Bronchial epithelial cell (primary cell): Measurements from ENCODE around the gene SLC9A5. TPM values are rescaled to one million over a fixed set of nuclear protein-coding genes. Genes with fewer than 3 reads are reported as not detected.

Source experiments
- DNase-seq: peaks from one replicate; pipeline ENCODE4 v3.0.0-alpha.2; 2010; ENCODE audit warnings: low read depth
- FAIRE-seq: peaks from 2 replicates; lab custom pipeline; 2011; peaks lifted over from hg19 to GRCh38; lab: Jason Lieb, UNC
- H3K27me3 ChIP-seq: 2 replicates; pipeline ENCODE4 v1.5.1; 2011; ENCODE audit warnings: low read length; ENCODE audit not compliant: control insufficient read depth, insufficient read depth
- H3K36me3 ChIP-seq: 2 replicates; pipeline ENCODE4 v1.5.1; 2011; ENCODE audit warnings: low read length; ENCODE audit not compliant: control insufficient read depth, insufficient read depth
- H3K4me3 ChIP-seq: 2 replicates; pipeline ENCODE4 v1.5.1; 2011; ENCODE audit warnings: mild to moderate bottlenecking, low read depth, low read length, control low read depth
- total RNA-seq: library from RNA; depleted of rRNA; stranded (reverse); fragments of >200 nt; gene quantifications from 2 replicates; pipeline ENCODE4 v1.2.1, GENCODE V29; 2014
- TF ChIP-seq, protein P1 (sequence below): IDR thresholded peaks from 2 replicates; pipeline ENCODE4 v1.5.1; 2011; ENCODE audit warnings: mild to moderate bottlenecking, moderate library complexity, low read length, control low read depth, inconsistent platforms; ENCODE audit not compliant: insufficient read depth, severe bottlenecking

SLC9A5 gene, protein sequence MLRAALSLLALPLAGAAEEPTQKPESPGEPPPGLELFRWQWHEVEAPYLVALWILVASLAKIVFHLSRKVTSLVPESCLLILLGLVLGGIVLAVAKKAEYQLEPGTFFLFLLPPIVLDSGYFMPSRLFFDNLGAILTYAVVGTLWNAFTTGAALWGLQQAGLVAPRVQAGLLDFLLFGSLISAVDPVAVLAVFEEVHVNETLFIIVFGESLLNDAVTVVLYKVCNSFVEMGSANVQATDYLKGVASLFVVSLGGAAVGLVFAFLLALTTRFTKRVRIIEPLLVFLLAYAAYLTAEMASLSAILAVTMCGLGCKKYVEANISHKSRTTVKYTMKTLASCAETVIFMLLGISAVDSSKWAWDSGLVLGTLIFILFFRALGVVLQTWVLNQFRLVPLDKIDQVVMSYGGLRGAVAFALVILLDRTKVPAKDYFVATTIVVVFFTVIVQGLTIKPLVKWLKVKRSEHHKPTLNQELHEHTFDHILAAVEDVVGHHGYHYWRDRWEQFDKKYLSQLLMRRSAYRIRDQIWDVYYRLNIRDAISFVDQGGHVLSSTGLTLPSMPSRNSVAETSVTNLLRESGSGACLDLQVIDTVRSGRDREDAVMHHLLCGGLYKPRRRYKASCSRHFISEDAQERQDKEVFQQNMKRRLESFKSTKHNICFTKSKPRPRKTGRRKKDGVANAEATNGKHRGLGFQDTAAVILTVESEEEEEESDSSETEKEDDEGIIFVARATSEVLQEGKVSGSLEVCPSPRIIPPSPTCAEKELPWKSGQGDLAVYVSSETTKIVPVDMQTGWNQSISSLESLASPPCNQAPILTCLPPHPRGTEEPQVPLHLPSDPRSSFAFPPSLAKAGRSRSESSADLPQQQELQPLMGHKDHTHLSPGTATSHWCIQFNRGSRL
- total RNA-seq: 0.26 TPM in 2 replicates

DNA sequence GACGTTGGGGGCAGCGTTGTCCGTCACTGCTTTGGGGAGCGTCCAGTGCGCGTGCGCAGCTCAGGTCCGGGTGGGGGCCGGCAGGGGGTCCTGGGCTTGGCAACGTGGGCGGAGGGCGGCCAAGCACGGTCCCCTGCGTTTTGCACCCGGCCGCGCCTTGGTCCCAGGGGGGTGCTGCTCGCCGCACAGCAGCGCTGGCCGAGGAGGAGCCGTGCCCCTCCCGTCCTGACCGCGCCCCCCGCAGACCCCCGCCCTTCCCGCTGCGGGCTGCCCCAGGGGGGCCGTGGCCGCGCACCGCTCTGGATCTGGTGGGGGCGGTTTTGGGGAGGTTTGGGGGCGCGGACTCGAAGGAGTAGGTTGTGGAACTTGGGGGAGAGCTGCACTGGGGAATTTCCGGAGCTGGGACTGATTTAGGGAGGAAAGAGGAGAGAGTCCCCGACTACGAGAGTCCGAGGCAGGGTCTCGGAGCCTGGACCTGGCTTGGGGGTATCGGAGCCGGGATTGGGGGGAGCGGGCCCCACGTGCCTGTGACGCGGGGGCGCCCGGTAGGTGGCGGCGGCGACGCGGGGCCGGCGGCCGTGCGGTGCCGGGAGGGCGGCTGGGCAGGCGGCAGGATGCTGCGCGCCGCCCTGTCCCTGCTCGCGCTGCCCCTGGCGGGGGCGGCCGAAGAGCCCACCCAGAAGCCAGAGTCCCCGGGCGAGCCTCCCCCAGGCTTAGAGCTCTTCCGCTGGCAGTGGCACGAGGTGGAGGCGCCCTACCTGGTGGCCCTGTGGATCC lies at the start of gene SLC9A5:
TSS of gene SLC9A5 (plus strand) at position 579 of the 777 bp plus-strand sequence. CDS start at position 615, 36 bp downstream.
- DNase-seq (no peak), FAIRE-seq (no peak)
- peak within 1 kb of the TSS; percentile 42 for H3K4me3 ChIP-seq
- no peaks in the 10 kb centered on the region for H3K36me3 ChIP-seq
- TF ChIP-seq, protein P1, sequence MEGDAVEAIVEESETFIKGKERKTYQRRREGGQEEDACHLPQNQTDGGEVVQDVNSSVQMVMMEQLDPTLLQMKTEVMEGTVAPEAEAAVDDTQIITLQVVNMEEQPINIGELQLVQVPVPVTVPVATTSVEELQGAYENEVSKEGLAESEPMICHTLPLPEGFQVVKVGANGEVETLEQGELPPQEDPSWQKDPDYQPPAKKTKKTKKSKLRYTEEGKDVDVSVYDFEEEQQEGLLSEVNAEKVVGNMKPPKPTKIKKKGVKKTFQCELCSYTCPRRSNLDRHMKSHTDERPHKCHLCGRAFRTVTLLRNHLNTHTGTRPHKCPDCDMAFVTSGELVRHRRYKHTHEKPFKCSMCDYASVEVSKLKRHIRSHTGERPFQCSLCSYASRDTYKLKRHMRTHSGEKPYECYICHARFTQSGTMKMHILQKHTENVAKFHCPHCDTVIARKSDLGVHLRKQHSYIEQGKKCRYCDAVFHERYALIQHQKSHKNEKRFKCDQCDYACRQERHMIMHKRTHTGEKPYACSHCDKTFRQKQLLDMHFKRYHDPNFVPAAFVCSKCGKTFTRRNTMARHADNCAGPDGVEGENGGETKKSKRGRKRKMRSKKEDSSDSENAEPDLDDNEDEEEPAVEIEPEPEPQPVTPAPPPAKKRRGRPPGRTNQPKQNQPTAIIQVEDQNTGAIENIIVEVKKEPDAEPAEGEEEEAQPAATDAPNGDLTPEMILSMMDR: peak; percentile 33
- H3K27me3 ChIP-seq: no peaks in the 10 kb centered on the region

DNA sequence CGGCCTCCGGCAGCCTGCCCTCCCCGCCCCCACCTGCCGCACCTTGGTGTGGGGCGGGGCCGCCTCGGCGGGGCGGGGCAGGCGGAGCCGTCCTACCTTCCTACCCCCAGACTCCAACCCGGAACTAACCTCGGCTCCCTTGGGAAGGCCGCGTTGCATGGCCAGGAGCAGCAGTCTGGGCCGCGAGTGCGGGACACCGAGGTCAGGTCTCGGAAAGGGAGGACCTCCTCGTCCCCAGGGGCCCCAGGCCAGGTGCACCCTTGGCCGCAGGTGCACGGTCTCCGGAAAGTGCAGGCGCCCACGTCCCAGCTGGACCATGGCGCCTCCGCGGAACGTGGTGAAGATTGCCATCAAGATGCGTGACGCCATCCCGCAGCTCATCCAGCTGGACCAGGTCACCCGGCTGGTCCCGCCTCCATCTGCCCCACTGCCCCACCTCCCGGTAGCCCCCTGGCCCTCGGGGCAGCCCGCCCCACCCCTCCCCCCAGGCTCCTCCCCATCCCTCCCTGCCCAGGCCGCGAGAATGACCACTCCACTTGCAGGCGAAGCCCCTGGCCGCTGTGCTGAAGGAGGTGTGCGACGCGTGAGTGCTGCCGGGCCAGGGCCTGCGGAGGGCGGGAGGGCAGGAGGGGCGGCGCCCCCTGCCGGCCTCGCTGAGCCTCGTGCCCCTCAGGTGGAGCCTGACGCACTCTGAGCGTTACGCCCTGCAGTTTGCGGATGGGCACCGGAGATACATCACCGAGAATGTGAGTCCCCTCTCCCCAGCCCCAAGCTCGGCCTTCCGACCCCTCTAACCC lies 49.6 kb upstream of the SLC9A5 start, which contains the start of gene ELMO3:
TSS of gene ELMO3 (plus strand) at position 121 of the 797 bp plus-strand sequence. CDS start at position 317, 196 bp downstream.
- H3K4me3 ChIP-seq: peak within 1 kb of the TSS; percentile 61
- peaks cover 56% of the 10 kb centered on the region for H3K36me3 ChIP-seq
- peak; percentile 66 for DNase-seq
- FAIRE-seq: no peak
- TF ChIP-seq, protein P1: peak; percentile 96
- H3K27me3 ChIP-seq: no peaks in the 10 kb centered on the region

DNA sequence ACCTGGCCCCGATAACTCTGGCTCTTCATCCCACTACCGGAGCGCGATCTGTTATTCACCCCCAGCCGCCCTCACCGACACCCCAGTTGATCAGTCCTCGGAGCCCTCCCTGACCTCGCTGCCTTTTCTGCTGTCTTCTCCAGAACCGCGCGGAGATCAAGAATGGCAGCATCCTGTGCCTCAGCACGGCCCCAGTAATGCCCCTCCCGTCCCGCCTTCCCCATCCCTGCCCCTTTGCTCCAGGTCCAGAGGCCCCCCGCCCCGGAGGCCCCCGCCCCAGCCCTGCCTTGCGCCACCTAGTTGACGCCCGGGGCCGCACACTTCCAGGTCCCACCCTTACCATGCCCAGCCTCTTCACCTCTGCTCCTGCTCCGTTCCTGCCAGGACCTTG lies 49.0 kb upstream of the SLC9A5 start:
- H3K27me3 ChIP-seq: no peaks in the 10 kb centered on the region
- H3K4me3 ChIP-seq: peak overlapping the region; percentile 61
- FAIRE-seq (no peak), DNase-seq (no peak)
- TF ChIP-seq, protein P1: peak; percentile 40
- peaks cover 51% of the 10 kb centered on the region for H3K36me3 ChIP-seq

DNA sequence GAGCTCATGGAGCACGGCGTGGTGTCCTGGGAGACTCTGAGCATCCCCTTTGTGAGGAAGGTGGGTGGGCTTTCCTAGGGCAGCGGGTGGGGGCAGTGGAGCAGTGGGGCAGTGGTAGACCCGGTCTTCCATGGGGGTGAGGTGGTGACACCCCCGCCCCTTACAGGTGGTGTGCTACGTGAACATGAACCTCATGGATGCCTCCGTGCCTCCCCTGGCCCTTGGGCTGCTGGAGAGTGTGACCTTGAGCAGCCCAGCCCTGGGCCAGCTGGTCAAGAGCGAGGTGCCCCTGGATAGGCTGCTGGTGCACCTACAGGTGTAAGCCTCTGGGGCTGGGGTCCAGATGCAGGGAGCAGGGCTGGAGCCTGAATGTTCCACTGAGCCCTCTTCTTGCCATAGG lies 48.3 kb upstream of the SLC9A5 start:
- FAIRE-seq: no peak
- H3K4me3 ChIP-seq: peak overlapping the region; percentile 61
- no peaks in the 10 kb centered on the region for H3K27me3 ChIP-seq
- no peak for DNase-seq
- TF ChIP-seq, protein P1: no peak
- peaks cover 45% of the 10 kb centered on the region for H3K36me3 ChIP-seq
